Left ventricle myocardium superior (tissue), 1 donor: ENCODE measurements around the gene ART3. TPM values are rescaled to one million over a fixed set of nuclear protein-coding genes. Genes with fewer than 3 reads are reported as not detected.

ENCODE experiments used
- ATAC-seq: fragments of 200-7000 bp; cut with Tn5 transposase; one replicate; pipeline ENCODE4 v1.9.1; 2020; ENCODE audit warnings: mild to moderate bottlenecking, moderate library complexity
- DNase-seq: peaks from one replicate; pipeline ENCODE4 v3.0.0-alpha.2; 2020
- intact Hi-C: fragments of 100-400 bp; cut with micrococcal nuclease; formaldehyde crosslinking; loops from one replicate; pipeline ENCODE4 v1.11.0; 2022
- total RNA-seq: library from RNA; stranded (reverse); fragmentation: NEBNext Ultra II Directional; extraction: Animal tissue kit (Norgen Biotek cat#: 25700); gene quantifications from one replicate; pipeline ENCODE4 v1.2.1, GENCODE V29; 2021
- donor health status: DM: no; HTN: yes; CAD: no; lungs with severe emphysema.

The ART3 gene
- total RNA-seq, 1 donor from 2014 or later, result 145 TPM

- DNase-seq (no peak), ATAC-seq (no peak)
- intact Hi-C loops, result no loop called here
Measured at GRCh38 chr4:76061982-76062381, 12.5 kb upstream of the ART3 start.

- DNase-seq (no peak), ATAC-seq (no peak)
- intact Hi-C loops, result loop anchor here (2.0 kb wide), 1 partner anchor 72 kb away; no protein-coding TSS in a partner anchor
Measured at GRCh38 chr4:76066546-76066945, 8.0 kb upstream of the ART3 start.

- intact Hi-C loops, result loop anchor here (2.0 kb wide), 1 partner anchor 73 kb away; no protein-coding TSS in a partner anchor
- ATAC-seq, result peak; percentile 84
- DNase-seq, result peak; percentile 64
Measured at GRCh38 chr4:76067652-76068286, 6.7 kb upstream of the ART3 start.

- DNase-seq, result no peak
- intact Hi-C loops, result no loop called here
- no peak for ATAC-seq
Measured at GRCh38 chr4:76072760-76073159, 1.7 kb upstream of the ART3 start.

GRCh38 chr4:76074993-76075600 lies 588 bp downstream of the ART3 start:
- intact Hi-C loops, result no loop called here
- DNase-seq (no peak), ATAC-seq (no peak)

GRCh38 chr4:76078033-76078613 lies 3.6 kb downstream of the ART3 start:
- no peak for DNase-seq
- intact Hi-C loops, result no loop called here
- ATAC-seq, result peak; percentile 49

- ATAC-seq (no peak), DNase-seq (no peak)
- intact Hi-C loops, result no loop called here
Measured at GRCh38 chr4:76083386-76083988, 9.0 kb downstream of the ART3 start.

GRCh38 chr4:76084542-76084941 lies 10.0 kb downstream of the ART3 start:
- no peak for DNase-seq
- ATAC-seq, result peak; percentile 76
- intact Hi-C loops, result no loop called here

GRCh38 chr4:76087007-76087769 lies 12.7 kb downstream of the ART3 start:
- ATAC-seq, result peak; percentile 87
- peak; percentile 38 for DNase-seq
- intact Hi-C loops, result loop anchor here (5.0 kb wide), 1 partner anchor 90 kb away; no protein-coding TSS in a partner anchor

- DNase-seq (no peak), ATAC-seq (no peak)
- intact Hi-C loops, result loop anchor here (5.0 kb wide), 1 partner anchor 91 kb away; no protein-coding TSS in a partner anchor
Measured at GRCh38 chr4:76088719-76089118, 14.2 kb downstream of the ART3 start.

- intact Hi-C loops, result no loop called here
- DNase-seq (no peak), ATAC-seq (peak; percentile 56)
Measured at GRCh38 chr4:76090241-76090691, 15.8 kb downstream of the ART3 start.

GRCh38 chr4:76091052-76091451 lies 16.5 kb downstream of the ART3 start:
- ATAC-seq (no peak), DNase-seq (no peak)
- intact Hi-C loops, result no loop called here

- DNase-seq (no peak), ATAC-seq (no peak)
- intact Hi-C loops, result no loop called here
Measured at GRCh38 chr4:76095568-76095967, 21.1 kb downstream of the ART3 start.

- no peak for ATAC-seq
- DNase-seq, result no peak
- intact Hi-C loops, result no loop called here
Measured at GRCh38 chr4:76096076-76096475, 21.6 kb downstream of the ART3 start.

GRCh38 chr4:76105652-76106051 lies 31.1 kb downstream of the ART3 start:
- ATAC-seq (peak; percentile 84), DNase-seq (no peak)
- intact Hi-C loops, result no loop called here

GRCh38 chr4:76106442-76106841 lies 31.9 kb downstream of the ART3 start:
- no peak for ATAC-seq
- DNase-seq, result no peak
- intact Hi-C loops, result no loop called here

GRCh38 chr4:76108467-76109181 lies 34.1 kb downstream of the ART3 start:
- ATAC-seq, result no peak
- DNase-seq, result no peak
- intact Hi-C loops, result no loop called here

GRCh38 chr4:76116821-76117220 lies 42.3 kb downstream of the ART3 start:
- intact Hi-C loops, result no loop called here
- DNase-seq, result no peak
- ATAC-seq, result no peak

- DNase-seq (no peak), ATAC-seq (no peak)
- intact Hi-C loops, result no loop called here
Measured at GRCh38 chr4:76117536-76117935, 43.0 kb downstream of the ART3 start.
